Body of pancreas (tissue), 4 donors: ENCODE data around the gene MERTK.

Experiments
- POLR2A ChIP-seq, 3 donors: fragments of 450-650 bp; IDR thresholded peaks; one replicate each; pipeline ENCODE4 v1.6.1; 2016; ENCODE audit warnings: antibody characterized with exemption in 3 of 3, mild to moderate bottlenecking in 2 of 3
- TF ChIP-seq, protein P1 (sequence below), 7 experiments: fragments of 450-650 bp in 4 of 7; fragments of 200-600 bp in 3 of 7; sonication (generic) in 3 of 7; IDR thresholded peaks; one replicate each; pipeline ENCODE4 v1.5.1; 2016 to 2019; ENCODE audit warnings: antibody characterized with exemption in 7 of 7

DNA sequence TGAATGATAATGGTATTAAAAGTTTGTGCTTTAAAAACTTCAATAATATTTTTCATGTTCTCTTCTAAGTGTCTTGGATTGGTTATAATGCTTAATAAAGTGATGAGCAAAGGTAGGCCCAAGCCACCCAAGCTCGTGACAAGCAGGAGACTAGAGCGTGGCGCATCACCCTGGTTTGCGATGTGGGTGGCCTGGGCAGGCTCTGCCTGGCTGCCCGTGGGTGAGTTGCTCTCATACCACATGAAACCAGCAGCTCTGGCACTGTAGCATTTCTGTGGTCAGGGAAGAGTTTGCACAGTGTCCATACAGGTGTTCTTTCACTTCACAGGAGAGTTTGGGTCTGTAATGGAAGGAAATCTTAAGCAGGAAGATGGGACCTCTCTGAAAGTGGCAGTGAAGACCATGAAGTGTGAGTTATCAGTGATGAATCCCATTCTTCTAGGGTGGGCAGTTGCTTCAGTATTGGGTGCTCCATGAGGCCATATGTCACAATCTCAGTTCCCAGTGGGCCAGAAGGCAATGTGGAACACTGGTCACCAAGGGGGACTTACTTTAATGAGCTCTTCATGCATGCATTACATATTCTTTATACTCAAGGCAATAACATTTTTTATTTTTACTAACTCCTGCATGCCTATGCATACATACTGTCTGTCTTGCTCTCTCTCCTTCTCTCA is 105.3 kb downstream of the MERTK start:
- TF ChIP-seq, protein P1, sequence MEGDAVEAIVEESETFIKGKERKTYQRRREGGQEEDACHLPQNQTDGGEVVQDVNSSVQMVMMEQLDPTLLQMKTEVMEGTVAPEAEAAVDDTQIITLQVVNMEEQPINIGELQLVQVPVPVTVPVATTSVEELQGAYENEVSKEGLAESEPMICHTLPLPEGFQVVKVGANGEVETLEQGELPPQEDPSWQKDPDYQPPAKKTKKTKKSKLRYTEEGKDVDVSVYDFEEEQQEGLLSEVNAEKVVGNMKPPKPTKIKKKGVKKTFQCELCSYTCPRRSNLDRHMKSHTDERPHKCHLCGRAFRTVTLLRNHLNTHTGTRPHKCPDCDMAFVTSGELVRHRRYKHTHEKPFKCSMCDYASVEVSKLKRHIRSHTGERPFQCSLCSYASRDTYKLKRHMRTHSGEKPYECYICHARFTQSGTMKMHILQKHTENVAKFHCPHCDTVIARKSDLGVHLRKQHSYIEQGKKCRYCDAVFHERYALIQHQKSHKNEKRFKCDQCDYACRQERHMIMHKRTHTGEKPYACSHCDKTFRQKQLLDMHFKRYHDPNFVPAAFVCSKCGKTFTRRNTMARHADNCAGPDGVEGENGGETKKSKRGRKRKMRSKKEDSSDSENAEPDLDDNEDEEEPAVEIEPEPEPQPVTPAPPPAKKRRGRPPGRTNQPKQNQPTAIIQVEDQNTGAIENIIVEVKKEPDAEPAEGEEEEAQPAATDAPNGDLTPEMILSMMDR (IDR thresholded peaks at IDR 0.05): no peak
- TF ChIP-seq POLR2A (IDR thresholded peaks at IDR 0.05): no peak
